ENCODE measurements around the gene BTG4.

Gene BTG4

DNA sequence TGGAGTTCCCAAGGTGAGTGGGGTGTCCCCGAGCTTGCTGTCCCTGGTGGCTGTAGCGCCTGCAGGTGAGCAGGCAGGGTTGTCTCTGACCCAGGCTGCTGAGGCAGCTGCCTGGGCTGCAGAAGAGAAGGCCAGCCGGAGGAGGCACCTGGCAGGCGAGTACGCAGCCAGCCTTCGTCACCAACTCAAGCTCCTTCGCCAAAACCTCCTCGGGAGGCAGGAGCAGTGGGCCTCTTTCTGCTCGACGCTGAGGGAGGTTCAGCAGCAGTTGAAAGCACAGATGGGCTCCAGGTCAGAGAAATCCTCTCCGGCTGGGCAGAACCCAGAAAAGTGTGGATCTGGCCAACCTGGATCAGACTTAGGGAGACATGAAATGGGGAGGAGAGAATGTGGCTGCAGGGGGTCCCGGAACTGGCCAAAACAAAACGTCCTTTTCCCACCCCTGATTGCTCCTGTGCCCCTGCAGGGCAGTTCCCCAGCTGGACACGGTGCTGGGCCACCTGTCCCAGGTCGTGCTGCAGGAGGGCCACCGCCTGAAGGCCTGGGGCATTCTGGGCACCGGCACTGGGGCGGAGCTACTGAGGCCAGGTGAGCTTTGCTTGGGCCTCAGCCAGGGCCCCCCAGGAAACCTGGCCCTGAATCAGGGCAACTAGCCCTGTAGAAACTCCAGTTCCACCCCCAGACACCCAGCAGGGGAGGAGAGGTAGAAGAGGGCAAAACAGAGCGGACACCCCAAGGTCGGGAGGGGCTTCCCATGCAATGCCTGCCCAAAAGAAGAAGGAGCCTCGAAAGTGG, 56.7 kb downstream of the BTG4 start:
- no peak for DNase-seq (ENCODE audit: low read depth in 2 of 2)

DNA sequence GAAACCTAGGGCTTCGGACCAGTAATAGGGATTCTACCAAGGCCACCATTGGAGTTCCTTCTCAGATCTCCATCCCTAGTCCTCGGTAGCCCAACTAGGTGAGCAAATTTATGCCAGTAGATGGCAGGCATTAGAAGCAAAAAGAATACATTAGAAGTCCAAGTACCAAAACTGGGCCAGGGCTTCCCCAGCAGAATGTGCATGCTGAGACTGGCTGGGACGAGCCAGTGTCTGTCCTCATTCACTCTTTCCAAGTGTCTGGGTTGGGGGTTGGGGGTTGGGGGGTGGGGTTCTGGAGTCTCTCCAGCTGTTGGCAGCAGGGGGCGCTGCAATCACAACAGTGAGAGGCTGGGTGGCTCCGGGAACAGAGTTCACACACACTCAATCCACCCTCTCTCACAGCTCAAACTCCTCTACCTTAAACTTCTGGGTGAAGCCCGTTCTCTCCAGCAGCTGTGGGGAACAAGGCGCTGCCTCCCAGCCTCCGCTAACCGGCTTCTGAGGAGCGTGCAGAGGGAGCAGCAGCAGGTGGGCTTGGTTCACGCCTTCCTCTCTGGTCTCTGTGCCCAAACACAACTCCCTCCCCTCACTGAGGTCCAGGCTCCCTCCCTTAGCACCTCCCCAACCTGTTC, 57.5 kb downstream of the BTG4 start:
- DNase-seq (ENCODE audit: low read depth in 2 of 2) = peak; percentile 6 to 21

DNA sequence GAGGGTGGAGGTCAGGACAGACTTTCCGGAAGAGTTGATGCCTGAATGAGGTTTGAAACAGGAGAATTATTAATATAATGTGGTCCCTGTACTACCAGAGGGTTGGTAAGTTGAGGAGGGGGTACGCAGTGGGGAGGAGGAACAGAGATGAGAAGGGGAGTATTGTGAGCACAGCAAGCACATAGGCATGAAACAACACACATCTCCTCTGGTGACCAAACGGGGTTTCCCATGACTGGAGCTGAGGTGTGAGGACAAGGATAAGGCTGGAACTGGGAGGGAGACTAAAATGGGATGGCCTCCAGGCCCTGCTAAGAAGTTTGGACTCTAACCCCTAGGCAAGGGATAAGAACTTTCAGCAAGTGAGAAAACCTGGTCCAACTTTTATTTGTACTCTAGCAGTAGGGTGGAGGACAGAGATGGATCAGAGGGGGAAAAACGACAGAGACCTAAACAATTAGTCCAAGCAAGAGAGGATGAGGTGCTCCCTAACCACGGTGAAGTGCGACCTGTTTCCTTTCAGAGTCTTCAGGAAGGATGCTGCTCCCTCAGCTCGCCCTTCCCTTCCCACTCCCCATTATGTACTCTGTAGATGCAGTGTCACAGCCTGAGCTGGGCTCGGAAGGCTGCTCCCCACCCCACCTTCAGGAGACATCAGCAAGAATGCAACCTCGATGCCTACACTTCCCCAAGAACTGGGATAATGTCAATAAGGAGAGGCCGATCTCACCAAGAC, 59.2 kb downstream of the BTG4 start:
- no peak for DNase-seq (ENCODE audit: low read depth in 2 of 2)

DNA sequence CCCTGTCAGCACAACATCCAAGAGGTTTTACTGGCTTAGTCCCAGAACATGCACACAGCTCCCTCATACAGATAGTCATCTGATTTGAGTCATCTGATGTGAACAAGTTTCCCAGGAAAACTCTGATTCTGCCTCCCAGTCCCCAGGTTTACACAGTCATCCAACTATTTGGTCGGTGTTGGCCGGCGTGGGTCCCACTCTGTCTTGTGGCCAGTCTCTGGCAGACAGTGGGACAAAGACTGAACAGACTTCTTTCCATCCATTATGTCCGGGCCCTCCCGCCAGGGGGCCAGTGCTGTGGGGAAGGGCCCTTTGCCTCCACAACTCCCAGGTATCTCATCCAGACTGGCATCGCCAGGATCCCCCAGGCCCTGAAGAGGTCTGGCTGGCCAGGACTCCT, 60.0 kb downstream of the BTG4 start:
- no peak for DNase-seq (ENCODE audit: low read depth in 2 of 2)

DNA sequence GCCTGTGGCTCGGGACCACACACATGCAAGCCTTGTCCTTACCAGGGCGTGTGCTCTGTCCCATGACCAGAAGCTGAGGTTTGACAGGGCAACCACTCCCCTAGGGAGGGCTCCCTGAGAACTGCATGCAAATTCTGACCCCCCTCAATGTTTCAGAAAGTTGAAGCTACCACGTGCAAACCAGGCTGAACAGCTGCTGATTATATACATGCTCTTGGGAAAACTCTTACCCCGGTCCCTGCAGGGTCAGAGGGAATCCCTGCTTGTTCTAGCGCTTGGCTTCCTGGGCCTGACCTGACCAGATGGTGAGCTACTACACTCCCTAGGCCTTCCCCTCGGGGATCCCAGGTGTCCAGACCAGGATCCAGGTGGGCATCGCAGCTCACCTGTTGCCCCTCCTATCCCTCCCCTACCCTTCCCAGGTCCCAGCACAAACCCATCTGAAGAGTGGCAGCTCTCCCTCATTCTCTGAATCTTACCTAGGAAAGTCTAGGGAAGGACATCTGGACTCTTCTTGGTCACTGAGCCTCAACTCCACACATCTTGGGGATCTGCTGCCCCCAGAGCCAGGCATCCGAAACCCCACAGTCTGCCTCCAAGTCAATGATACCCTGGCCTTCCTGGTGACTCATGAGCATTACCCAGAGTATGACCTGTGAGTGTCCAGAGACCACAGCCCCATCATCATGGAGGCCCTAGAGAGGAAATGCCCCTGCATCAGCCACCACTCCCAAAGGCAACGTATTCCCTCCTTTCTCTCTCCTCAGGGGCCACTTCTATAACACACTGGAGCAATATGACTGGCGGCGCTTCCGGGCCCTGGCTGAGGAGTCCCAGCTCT, 61.5 kb downstream of the BTG4 start:
- DNase-seq (ENCODE audit: low read depth in 2 of 2) = no peak

DNA sequence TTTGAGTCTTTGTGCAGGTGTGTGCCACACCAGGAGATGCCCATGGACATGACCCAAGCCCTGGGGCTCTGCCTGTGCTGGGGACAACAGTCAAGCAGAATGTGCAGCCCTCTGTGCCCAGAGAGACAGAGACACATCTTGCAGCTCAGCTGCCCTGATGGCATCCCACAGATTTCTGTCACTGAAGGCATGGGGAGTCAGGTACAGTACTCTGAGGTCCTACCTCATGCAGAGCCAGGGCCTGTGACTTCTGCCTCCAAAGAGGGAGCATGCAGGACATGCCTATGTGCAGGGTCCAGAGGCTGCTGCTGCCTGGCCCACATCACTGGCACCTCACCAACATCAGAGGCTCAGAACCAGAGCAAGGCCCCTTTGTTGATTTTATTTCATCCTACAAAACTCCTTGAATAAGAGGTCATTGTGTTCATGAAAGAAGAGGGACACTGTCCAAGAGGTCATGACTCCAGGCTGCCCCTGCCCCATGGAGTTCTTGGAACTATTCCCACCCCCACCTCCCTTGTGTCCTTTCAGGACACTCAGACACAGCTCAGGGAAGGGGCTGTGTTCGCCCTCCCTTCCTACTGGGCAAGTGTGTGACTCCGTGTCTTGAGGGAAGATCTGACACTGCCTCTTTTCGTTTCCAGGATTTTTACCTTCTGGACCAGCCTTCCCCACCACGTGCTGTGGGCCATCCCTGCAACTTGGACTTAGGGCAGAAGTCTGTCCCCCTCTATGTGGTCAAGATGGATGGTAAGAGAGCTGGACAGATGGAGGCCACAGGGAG, 62.3 kb downstream of the BTG4 start:
- no peak for DNase-seq (ENCODE audit: low read depth in 2 of 2)

DNA sequence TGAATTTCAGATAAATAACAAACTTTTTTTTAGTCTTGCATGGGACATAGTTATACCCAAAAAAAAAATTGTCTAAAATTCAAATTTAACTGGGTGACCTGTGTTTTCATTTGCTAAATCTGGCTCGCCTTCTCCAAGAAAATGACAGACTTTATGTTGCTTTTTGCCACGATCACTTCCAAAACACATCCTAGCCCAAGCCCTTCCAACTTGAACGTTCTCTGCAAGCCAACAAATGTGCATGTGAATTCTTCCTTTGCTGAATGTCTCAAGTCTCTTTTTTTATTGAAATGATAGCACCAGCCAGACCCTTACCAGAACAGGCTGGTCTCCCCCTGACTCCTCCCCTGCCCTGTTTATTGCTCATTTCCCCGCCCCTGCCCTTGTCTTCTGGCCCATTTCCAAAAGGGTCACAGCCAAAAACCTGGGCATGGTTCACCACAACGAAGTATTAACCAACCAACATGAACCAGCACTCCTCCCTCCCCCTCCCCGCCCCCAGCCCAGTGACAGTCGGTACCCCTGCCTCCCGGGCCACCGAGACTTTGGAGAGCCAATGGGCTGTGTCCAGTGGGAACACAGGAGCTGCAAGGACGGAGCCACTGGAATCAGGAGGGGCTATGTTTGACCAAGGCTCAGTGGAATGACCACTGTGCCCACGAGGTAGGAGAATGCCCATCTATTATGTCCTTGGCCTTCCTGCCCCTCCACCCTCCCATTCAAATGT, 63.2 kb downstream of the BTG4 start:
- DNase-seq (ENCODE audit: low read depth in 2 of 2) = no peak

DNA sequence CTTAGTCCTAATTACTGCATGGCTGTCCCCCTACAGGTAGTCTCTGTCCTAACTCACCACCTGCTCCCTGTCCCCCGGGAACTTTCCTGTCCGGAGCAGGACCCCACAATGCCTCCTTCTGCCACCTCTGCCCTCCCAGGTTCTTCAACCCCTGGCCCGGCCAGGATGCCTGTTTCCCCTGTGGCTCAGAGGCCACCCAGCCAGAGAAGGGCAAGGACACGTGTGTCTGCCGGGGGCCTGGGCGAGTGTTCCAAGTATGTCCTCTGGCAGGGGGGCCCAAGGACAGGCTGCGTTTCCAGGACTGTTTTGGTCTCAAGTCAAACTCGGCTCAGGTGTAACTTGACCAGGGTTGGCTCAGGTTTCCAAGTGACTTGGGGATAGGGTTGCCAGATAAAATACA, 63.8 kb downstream of the BTG4 start:
- DNase-seq (ENCODE audit: low read depth in 2 of 2) = no peak

DNA sequence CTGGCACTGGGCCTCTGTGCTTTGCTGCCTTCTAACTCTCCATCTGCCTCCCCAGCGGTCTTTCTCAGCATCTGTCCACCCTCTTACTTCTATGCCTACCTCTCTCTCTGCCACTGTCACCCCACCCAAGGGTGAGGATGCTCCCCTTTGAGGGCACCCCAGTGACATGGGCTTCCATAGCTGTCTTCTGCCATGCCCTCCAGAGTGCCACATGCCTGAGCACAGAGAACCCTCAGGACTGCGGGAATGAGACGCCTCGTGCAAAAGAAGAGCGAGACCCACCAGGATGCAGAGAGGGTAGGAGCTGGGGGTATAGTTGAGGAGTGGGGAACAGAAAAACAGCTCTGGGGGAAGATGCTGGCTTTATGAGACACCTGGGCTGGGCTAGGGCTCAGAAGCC, 64.3 kb downstream of the BTG4 start:
- no peak for DNase-seq (ENCODE audit: low read depth in 2 of 2)

DNA sequence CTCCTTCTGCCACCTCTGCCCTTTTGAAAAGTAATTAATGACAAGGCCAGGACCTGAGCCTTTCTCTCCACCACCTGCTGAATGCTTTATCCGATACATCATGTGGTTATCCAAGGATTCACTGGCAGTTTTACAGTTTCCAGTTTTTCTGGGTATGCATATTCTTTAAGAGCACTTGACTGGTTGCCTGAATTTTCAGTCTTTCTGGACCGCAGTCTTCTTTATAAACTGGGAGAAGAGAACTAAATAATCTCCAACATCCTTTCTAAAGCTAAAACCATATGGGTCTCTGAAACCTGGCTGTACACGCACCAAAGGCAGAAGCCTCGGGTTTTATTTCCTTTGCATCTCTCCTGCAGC, 65.1 kb downstream of the BTG4 start:
- DNase-seq (ENCODE audit: low read depth in 2 of 2) = no peak

DNA sequence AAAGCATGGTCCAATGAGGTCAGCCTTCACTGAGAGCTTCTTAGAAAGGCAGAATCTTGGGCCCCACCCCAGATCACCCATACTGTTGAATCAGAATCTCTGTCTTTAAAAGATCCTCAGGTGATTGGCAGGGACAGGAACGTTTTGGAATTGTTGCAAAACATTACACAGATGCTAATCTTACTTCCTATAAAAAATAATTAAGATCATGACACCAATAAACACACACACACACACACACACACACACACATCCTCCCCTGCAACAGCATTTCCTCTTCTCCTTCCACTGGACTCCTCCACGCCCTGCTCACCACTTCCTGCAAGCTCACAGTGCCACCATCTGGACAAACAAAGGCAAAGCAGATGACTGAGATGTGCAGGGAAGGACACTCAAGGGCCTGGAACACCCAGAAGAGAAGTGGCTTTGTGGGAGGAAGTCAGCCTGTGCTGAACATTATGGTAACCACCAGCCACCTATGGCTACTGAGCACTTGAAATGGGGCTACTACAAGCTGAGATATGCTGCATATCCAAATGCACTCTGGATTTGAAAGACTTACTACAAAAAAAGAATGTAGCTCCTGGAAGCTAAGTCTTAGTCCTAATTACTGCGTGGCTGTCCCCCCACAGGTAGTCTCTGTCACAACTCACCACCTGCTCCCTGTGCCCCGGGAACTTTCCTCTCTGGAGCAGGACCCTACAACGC, 65.6 kb downstream of the BTG4 start:
- peak; percentile 34 to 45 for DNase-seq (ENCODE audit: low read depth in 2 of 2)

DNA sequence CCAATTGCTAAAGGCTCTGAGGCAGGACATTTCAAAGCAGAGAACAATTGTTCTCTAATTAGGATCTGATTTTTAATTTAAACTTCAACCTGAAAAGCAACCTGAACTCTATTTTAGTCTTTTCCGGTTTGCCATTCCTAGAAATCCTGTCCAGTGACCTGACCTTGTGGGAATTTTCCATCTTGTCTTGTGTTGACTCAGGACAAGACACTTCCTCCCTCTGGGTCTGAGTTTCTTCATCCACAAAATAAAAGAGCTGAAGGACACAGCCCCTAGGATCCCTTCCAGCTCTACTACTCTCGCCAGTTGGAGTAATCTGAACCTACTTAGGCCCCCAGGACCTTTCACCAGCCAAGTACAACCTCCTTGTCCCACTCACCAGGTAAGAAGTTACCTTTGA, 66.6 kb downstream of the BTG4 start:
- no peak for DNase-seq (ENCODE audit: low read depth in 2 of 2)

All from stimulated activated CD8-positive, alpha-beta memory T cell treated with anti-CD3 and anti-CD28 coated beads, Interleukin-7, amount 100 ng/mL, for 1 hour (primary cell).